ENCODE results near the gene GNPDA1.

- TF ChIP-seq, protein P1, sequence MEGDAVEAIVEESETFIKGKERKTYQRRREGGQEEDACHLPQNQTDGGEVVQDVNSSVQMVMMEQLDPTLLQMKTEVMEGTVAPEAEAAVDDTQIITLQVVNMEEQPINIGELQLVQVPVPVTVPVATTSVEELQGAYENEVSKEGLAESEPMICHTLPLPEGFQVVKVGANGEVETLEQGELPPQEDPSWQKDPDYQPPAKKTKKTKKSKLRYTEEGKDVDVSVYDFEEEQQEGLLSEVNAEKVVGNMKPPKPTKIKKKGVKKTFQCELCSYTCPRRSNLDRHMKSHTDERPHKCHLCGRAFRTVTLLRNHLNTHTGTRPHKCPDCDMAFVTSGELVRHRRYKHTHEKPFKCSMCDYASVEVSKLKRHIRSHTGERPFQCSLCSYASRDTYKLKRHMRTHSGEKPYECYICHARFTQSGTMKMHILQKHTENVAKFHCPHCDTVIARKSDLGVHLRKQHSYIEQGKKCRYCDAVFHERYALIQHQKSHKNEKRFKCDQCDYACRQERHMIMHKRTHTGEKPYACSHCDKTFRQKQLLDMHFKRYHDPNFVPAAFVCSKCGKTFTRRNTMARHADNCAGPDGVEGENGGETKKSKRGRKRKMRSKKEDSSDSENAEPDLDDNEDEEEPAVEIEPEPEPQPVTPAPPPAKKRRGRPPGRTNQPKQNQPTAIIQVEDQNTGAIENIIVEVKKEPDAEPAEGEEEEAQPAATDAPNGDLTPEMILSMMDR (conservative IDR thresholded peaks at IDR 0.05) = no peak
- no peak for TF ChIP-seq ZFX (IDR thresholded peaks at IDR 0.05)
Observed at GRCh38 chr5:142034994-142035393, 22.2 kb upstream of the GNPDA1 start.

All from C4-2B (cell line).